A549 (cell line): Measurements from ENCODE around the gene SLC38A6. TPM values are rescaled to one million over a fixed set of nuclear protein-coding genes. Genes with fewer than 3 reads are reported as not detected.
A peak's percentile ranks its signal among the peaks of the same experiment; 100 is the strongest.

ENCODE experiments used
- ATAC-seq, 2 experiments: fragments of 200-7000 bp in 1 of 2; fragments of >200 bp in 1 of 2; cut with Nextera tagmentation in 1 of 2; cut with Tn5 transposase in 1 of 2; 3 replicates each; pipeline versions ENCODE4 v1.8.0 to v1.9.1; 2018 to 2020; ENCODE audit warnings: mild to moderate bottlenecking in 1 of 2, moderate library complexity in 1 of 2
- CTCF ChIA-PET: fragments of 300-600 bp; sonication (Branson Sonifier 250); formaldehyde crosslinking; extraction: SDS; loops from one replicate; lab custom pipeline; 2021; ENCODE audit warnings: antibody characterized with exemption, inconsistent platforms; lab: Yijun Ruan, JAX
- POLR2A ChIA-PET: fragments of 350-600 bp; formaldehyde crosslinking; extraction: SDS; loops from one replicate; lab custom pipeline; 2021; ENCODE audit warnings: antibody characterized with exemption, inconsistent platforms; lab: Yijun Ruan, JAX
- DNase-seq, 2 experiments: peaks; one replicate each; pipeline versions ENCODE4 v3.0.0 to v3.0.0-alpha.2; 2011 to 2016; ENCODE audit warnings: low read depth in 1 of 2, low spot score in 1 of 2
- FAIRE-seq: peaks from 2 replicates; lab custom pipeline; 2011; peaks lifted over from hg19 to GRCh38; lab: Jason Lieb, UNC
- H3K27ac ChIP-seq, 2 experiments: fragments of >200 bp; sonication (Bioruptor Twin); formaldehyde crosslinking; 3 replicates each; pipeline ENCODE4 v1.5.1; 2016 to 2017
- H3K4me1 ChIP-seq: fragments of >200 bp; sonication (Bioruptor Twin); formaldehyde crosslinking; 3 replicates; pipeline ENCODE4 v1.6.1; 2016
- H3K4me2 ChIP-seq: fragments of >200 bp; sonication (Bioruptor Twin); formaldehyde crosslinking; 3 replicates; pipeline ENCODE4 v1.6.1; 2016
- H3K4me3 ChIP-seq: fragments of >200 bp; sonication (Bioruptor Twin); formaldehyde crosslinking; 3 replicates; pipeline ENCODE4 v1.5.1; 2016
- H3K9me3 ChIP-seq: fragments of >200 bp; sonication (Bioruptor Twin); formaldehyde crosslinking; 3 replicates; pipeline ENCODE4 v1.6.1; 2016
- CEBPB ChIP-seq, 2 experiments: fragments of >200 bp in 1 of 2; sonication (Bioruptor Twin) in 1 of 2; formaldehyde crosslinking in 1 of 2; IDR thresholded peaks; 2 replicates each; pipeline ENCODE4 v1.6.1; 2012 to 2016
- CHD2 ChIP-seq: fragments of 150-350 bp; IDR thresholded peaks from 2 replicates; pipeline ENCODE4 v1.6.1; 2014; ENCODE audit warnings: low read length; ENCODE audit not compliant: partially characterized antibody
- CHD4 ChIP-seq: fragments of 200-600 bp; sonication (generic); IDR thresholded peaks from 2 replicates; pipeline ENCODE4 v1.6.1; 2016; ENCODE audit warnings: antibody characterized with exemption, mild to moderate bottlenecking, borderline replicate concordance
- EHF ChIP-seq: fragments of 250-450 bp; sonication (Bioruptor Pico); IDR thresholded peaks from 2 replicates; pipeline ENCODE4 v1.5.0; 2020; ENCODE audit warnings: mild to moderate bottlenecking
- EHMT2 ChIP-seq: fragments of 200-600 bp; sonication (generic); IDR thresholded peaks from 2 replicates; pipeline ENCODE4 v1.6.1; 2016; ENCODE audit warnings: antibody characterized with exemption, low read depth, mild to moderate bottlenecking, moderate library complexity
- EP300 ChIP-seq, 2 experiments: fragments of >200 bp; sonication (Bioruptor Twin); formaldehyde crosslinking; IDR thresholded peaks; 2 replicates in 1 of 2; 3 replicates in 1 of 2; pipeline ENCODE4 v1.6.1; 2016 to 2017
- FOXS1 ChIP-seq: fragments of 250-450 bp; sonication (Bioruptor Pico); IDR thresholded peaks from 2 replicates; pipeline ENCODE4 v1.5.0; 2020; ENCODE audit warnings: mild to moderate bottlenecking, moderate library complexity
- GATA3 ChIP-seq: IDR thresholded peaks from 2 replicates; pipeline ENCODE4 v1.6.1; 2012; ENCODE audit warnings: borderline replicate concordance
- HDAC2 ChIP-seq: fragments of 200-600 bp; sonication (generic); IDR thresholded peaks from 2 replicates; pipeline ENCODE4 v1.6.1; 2016
- HOXA7 ChIP-seq: fragments of 250-450 bp; sonication (Bioruptor Pico); IDR thresholded peaks from 2 replicates; pipeline ENCODE4 v1.5.0; 2020; ENCODE audit warnings: mild to moderate bottlenecking, moderate library complexity
- MYC ChIP-seq: IDR thresholded peaks from 2 replicates; pipeline ENCODE4 v1.6.1; 2012; ENCODE audit warnings: mild to moderate bottlenecking, inconsistent platforms, low read length, improper control_type of control experiment, borderline replicate concordance
- NR3C1 ChIP-seq: fragments of >200 bp; sonication (Bioruptor Twin); formaldehyde crosslinking; IDR thresholded peaks from 3 replicates; pipeline ENCODE4 v1.6.1; 2017
- PHF8 ChIP-seq: fragments of 200-600 bp; sonication (generic); IDR thresholded peaks from 2 replicates; pipeline ENCODE4 v1.6.1; 2016; ENCODE audit warnings: low read depth, mild to moderate bottlenecking, antibody characterized with exemption, moderate library complexity, borderline replicate concordance
- POLR2AphosphoS2 ChIP-seq: conservative IDR thresholded peaks from 2 replicates; pipeline ENCODE4 v1.6.1; 2012; ENCODE audit warnings: low read length, improper control_type of control experiment, inconsistent platforms
- RAD21 ChIP-seq, 2 experiments: fragments of >200 bp in 1 of 2; sonication (Bioruptor Twin) in 1 of 2; formaldehyde crosslinking in 1 of 2; IDR thresholded peaks in 1 of 2; conservative IDR thresholded peaks in 1 of 2; 2 replicates in 1 of 2; 3 replicates in 1 of 2; pipeline ENCODE4 v1.6.1; 2012 to 2018; ENCODE audit warnings: inconsistent platforms in 1 of 2
- RCOR1 ChIP-seq: fragments of 150-350 bp; IDR thresholded peaks from 2 replicates; pipeline ENCODE4 v1.6.1; 2014; ENCODE audit warnings: antibody characterized with exemption, low read length, low read depth
- RFX5 ChIP-seq: fragments of 450-650 bp; IDR thresholded peaks from 2 replicates; pipeline ENCODE4 v1.7.1; 2014; ENCODE audit warnings: antibody characterized with exemption, mild to moderate bottlenecking, moderate library complexity
- RNF2 ChIP-seq: fragments of 200-600 bp; sonication (generic); IDR thresholded peaks from 2 replicates; pipeline ENCODE4 v1.6.1; 2016; ENCODE audit warnings: low read depth, mild to moderate bottlenecking, antibody characterized with exemption, moderate library complexity, borderline replicate concordance
- SREBF2 ChIP-seq: fragments of 450-650 bp; IDR thresholded peaks from 2 replicates; pipeline ENCODE4 v1.6.1; 2014; ENCODE audit warnings: mild to moderate bottlenecking, moderate library complexity
- ZSCAN20 ChIP-seq: fragments of 250-450 bp; sonication (Bioruptor Pico); IDR thresholded peaks from 2 replicates; pipeline ENCODE4 v1.8.0; 2022; ENCODE audit warnings: mild to moderate bottlenecking, moderate library complexity
- WGBS: methylation state at CpG from one replicate; pipeline ENCODE4 v1.1.6; 2017; ENCODE audit errors: missing lambda C conversion rate; 5-methylcytosine and 5-hydroxymethylcytosine counted together
- polyA plus RNA-seq, 4 experiments: library from polyadenylated mRNA; depleted of rRNA in 3 of 4; stranded (reverse); fragments of >200 nt; fragmentation: RNase III in 1 of 4; extraction: RNeasy Plus Mini Kit Qiagen cat#74134 plus additional on column Dnase treatment in 1 of 4; gene quantifications; 2 replicates in 3 of 4; 3 replicates in 1 of 4; pipeline ENCODE4 v1.2.3, GENCODE V29; 2011 to 2017
- TF ChIP-seq, protein P1 (sequence below): fragments of 250-450 bp; sonication (Bioruptor Pico); IDR thresholded peaks from 2 replicates; pipeline ENCODE4 v1.5.0; 2021; ENCODE audit warnings: mild to moderate bottlenecking, moderate library complexity, borderline replicate concordance
- TF ChIP-seq, protein P2 (sequence below): IDR thresholded peaks from 2 replicates; pipeline ENCODE4 v1.6.1; 2012
- TF ChIP-seq, protein P3 (sequence below): fragments of >200 bp; sonication (Bioruptor Twin); formaldehyde crosslinking; IDR thresholded peaks from 3 replicates; pipeline ENCODE4 v1.5.1; 2016
- TF ChIP-seq, protein P4 (sequence below): fragments of 450-650 bp; IDR thresholded peaks from 2 replicates; pipeline ENCODE4 v1.6.1; 2014; ENCODE audit warnings: antibody characterized with exemption
- TF ChIP-seq, protein P5 (sequence below): IDR thresholded peaks from 2 replicates; pipeline ENCODE4 v1.6.1; 2012
- TF ChIP-seq, protein P6 (sequence below): fragments of 150-350 bp; IDR thresholded peaks from 2 replicates; pipeline ENCODE4 v1.6.1; 2014; ENCODE audit warnings: low read depth, mild to moderate bottlenecking, low read length
- TF ChIP-seq, protein P7 (sequence below): IDR thresholded peaks from 2 replicates; pipeline ENCODE4 v1.6.1; 2012; ENCODE audit warnings: low read depth, borderline replicate concordance

The SLC38A6 gene
- polyA plus RNA-seq, 2 of the 4 experiments (the other 2 are of a cell fraction), result 33.3 to 37.8 TPM

DNA sequence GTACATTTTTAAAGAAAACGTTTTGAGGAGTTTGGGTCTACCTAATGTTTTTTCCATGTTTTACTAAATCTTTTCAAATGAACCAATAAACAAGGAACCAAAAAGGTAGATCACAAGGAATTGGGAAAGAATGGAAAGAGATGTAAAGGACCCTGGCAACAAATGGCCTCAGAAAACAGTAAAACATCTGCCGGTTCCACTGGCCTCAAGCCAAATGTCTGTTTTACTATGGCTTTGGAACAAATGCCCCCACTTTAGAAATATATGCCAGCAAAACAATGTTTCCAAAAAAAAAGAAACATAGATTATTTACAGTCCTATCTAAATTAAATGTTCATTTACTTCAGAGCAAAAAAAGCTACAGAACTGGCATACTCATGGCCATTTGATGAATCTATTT, 3.2 kb upstream of the SLC38A6 start:
- 62% methylated on average over 2 of the region's 2 CpGs for WGBS
- no peak for TF ChIP-seq CHD4
- TF ChIP-seq SREBF2, result no peak
- no peak for TF ChIP-seq EP300 (IDR thresholded peaks at IDR 0.05)
- no peak for TF ChIP-seq RAD21 (conservative IDR thresholded peaks at IDR 0.05 in 1 of 2, IDR thresholded peaks at IDR 0.05 in 1 of 2)
- TF ChIP-seq, protein P1, sequence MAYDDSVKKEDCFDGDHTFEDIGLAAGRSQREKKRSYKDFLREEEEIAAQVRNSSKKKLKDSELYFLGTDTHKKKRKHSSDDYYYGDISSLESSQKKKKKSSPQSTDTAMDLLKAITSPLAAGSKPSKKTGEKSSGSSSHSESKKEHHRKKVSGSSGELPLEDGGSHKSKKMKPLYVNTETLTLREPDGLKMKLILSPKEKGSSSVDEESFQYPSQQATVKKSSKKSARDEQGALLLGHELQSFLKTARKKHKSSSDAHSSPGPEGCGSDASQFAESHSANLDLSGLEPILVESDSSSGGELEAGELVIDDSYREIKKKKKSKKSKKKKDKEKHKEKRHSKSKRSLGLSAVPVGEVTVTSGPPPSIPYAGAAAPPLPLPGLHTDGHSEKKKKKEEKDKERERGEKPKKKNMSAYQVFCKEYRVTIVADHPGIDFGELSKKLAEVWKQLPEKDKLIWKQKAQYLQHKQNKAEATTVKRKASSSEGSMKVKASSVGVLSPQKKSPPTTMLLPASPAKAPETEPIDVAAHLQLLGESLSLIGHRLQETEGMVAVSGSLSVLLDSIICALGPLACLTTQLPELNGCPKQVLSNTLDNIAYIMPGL, result no peak
- TF ChIP-seq, protein P2, sequence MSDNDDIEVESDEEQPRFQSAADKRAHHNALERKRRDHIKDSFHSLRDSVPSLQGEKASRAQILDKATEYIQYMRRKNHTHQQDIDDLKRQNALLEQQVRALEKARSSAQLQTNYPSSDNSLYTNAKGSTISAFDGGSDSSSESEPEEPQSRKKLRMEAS, result no peak
- TF ChIP-seq, protein P3, sequence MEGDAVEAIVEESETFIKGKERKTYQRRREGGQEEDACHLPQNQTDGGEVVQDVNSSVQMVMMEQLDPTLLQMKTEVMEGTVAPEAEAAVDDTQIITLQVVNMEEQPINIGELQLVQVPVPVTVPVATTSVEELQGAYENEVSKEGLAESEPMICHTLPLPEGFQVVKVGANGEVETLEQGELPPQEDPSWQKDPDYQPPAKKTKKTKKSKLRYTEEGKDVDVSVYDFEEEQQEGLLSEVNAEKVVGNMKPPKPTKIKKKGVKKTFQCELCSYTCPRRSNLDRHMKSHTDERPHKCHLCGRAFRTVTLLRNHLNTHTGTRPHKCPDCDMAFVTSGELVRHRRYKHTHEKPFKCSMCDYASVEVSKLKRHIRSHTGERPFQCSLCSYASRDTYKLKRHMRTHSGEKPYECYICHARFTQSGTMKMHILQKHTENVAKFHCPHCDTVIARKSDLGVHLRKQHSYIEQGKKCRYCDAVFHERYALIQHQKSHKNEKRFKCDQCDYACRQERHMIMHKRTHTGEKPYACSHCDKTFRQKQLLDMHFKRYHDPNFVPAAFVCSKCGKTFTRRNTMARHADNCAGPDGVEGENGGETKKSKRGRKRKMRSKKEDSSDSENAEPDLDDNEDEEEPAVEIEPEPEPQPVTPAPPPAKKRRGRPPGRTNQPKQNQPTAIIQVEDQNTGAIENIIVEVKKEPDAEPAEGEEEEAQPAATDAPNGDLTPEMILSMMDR, result no peak
- no peak for FAIRE-seq
- ChIA-PET CTCF (interaction anchor here (1.2 kb wide), 1 partner anchor 10 kb away, joined by 4 read pairs; no protein-coding TSS in a partner anchor), POLR2A (no interaction called here)
- Histone ChIP-seq H3K27ac (no peak overlapping the region), H3K4me2 (peak overlapping the region; percentile 93), H3K4me1 (peaks cover 30% of the 10 kb centered on the region), H3K9me3 (no peaks in the 10 kb centered on the region), H3K4me3 (no peak overlapping the region)
- DNase-seq, result no peak
- no peak for ATAC-seq

DNA sequence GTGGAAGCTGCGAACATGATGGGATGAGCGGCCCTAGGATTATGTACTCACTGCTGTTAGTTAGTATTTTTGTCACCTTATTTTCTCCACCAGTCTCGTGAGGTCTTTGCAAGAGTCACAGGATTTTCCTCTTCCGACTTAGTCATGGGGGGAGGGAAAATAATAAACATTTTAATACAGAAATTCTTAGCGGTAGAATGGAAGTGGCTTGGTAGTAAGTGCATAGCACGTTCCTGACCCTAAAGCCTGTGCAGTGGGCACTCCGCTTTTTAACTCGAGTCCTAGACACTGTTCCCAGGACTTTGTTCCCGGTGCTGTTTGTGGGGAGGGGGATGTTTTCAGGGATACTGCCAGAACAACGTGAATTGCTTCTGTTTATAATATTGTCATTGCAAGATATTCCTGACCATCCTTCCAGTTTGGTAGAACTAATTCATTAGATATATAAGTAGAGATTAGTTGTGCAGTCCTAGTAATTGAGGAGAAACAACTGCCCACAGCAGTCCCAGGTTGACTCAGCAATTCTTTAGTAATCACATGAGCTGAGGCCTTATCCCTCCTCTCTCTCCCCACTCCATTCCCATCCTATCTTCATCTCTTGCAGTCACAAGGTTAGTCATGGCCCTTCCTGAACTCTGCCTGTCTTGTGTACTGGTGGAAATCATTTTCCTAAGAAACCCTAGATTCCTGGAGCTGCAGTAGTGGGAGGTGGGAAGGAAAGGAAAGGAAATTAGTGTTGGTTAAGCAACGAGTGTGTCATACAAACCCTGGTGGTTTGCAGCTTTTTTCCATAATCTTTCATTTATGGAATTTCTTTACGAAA, 799 bp downstream of the SLC38A6 start:
- CTCF ChIA-PET, result interaction anchor here (0.6 to 2.8 kb wide), 5 partner anchors 10 to 580 kb away, joined by 3 to 17 read pairs (median 3); no protein-coding TSS in a partner anchor
- TF ChIP-seq HOXA7 (CRISPR knock-in tag) (no peak), EHMT2 (no peak), RFX5 (no peak), PHF8 (no peak), CEBPB (IDR thresholded peaks at IDR 0.05) (0 out of 4 replicates have a peak, but pooled peaks of 1 of the 2 experiments have one; percentile 15), POLR2AphosphoS2 (no peak), EP300 (IDR thresholded peaks at IDR 0.05) (no peak), HDAC2 (no peak), RNF2 (no peak), FOXS1 (CRISPR knock-in tag) (no peak), ZSCAN20 (CRISPR knock-in tag) (no peak), NR3C1 (no peak), RCOR1 (no peak), CHD2 (no peak), MYC (no peak), GATA3 (no peak), EHF (no peak)
- TF ChIP-seq, protein P4, sequence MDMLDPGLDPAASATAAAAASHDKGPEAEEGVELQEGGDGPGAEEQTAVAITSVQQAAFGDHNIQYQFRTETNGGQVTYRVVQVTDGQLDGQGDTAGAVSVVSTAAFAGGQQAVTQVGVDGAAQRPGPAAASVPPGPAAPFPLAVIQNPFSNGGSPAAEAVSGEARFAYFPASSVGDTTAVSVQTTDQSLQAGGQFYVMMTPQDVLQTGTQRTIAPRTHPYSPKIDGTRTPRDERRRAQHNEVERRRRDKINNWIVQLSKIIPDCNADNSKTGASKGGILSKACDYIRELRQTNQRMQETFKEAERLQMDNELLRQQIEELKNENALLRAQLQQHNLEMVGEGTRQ, result 0 out of 2 replicates have a peak, but pooled peaks have one; percentile 18
- TF ChIP-seq, protein P2, result 0 out of 2 replicates have a peak, but pooled peaks have one; percentile 19
- TF ChIP-seq, protein P5, sequence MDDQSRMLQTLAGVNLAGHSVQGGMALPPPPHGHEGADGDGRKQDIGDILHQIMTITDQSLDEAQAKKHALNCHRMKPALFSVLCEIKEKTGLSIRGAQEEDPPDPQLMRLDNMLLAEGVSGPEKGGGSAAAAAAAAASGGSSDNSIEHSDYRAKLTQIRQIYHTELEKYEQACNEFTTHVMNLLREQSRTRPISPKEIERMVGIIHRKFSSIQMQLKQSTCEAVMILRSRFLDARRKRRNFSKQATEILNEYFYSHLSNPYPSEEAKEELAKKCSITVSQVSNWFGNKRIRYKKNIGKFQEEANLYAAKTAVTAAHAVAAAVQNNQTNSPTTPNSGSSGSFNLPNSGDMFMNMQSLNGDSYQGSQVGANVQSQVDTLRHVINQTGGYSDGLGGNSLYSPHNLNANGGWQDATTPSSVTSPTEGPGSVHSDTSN, result no peak
- TF ChIP-seq, protein P6, sequence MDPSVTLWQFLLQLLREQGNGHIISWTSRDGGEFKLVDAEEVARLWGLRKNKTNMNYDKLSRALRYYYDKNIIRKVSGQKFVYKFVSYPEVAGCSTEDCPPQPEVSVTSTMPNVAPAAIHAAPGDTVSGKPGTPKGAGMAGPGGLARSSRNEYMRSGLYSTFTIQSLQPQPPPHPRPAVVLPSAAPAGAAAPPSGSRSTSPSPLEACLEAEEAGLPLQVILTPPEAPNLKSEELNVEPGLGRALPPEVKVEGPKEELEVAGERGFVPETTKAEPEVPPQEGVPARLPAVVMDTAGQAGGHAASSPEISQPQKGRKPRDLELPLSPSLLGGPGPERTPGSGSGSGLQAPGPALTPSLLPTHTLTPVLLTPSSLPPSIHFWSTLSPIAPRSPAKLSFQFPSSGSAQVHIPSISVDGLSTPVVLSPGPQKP, result no peak
- TF ChIP-seq, protein P7, sequence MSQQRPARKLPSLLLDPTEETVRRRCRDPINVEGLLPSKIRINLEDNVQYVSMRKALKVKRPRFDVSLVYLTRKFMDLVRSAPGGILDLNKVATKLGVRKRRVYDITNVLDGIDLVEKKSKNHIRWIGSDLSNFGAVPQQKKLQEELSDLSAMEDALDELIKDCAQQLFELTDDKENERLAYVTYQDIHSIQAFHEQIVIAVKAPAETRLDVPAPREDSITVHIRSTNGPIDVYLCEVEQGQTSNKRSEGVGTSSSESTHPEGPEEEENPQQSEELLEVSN, result no peak

More for the DNA sequence above, 799 bp downstream of the SLC38A6 start:
- peak overlapping the region; percentile 70 for H3K4me3 ChIP-seq
- no peaks in the 10 kb centered on the region for H3K9me3 ChIP-seq
- peak overlapping the region; percentile 77 for H3K4me2 ChIP-seq
- POLR2A ChIA-PET, result interaction anchor here (1.0 to 1.8 kb wide), 9 partner anchors 9 to 332 kb away, joined by 3 to 12 read pairs (median 4); partner anchors contain the start of gene SIX1
- peak; percentile 37 to 62 for DNase-seq
- FAIRE-seq, result no peak
- 1% methylated on average over 12 of the region's 12 CpGs for WGBS
- peak; percentile 63 to 70 for ATAC-seq
- peaks cover 42% of the 10 kb centered on the region for H3K4me1 ChIP-seq
- peak overlapping the region; percentile 80 to 95 for H3K27ac ChIP-seq
